ENCODE measurements around the gene GRK5. TPM values are rescaled to one million over a fixed set of nuclear protein-coding genes. Genes with fewer than 3 reads are reported as not detected.
"Not testable (repeated sequence)": the region's sequence is repeated elsewhere in the genome, so short reads cannot be mapped to it uniquely, and the experiment has no call there.

Gene GRK5
- total RNA-seq, 2 donors from 2014 or later: 11.1 to 16.2 TPM

DNA sequence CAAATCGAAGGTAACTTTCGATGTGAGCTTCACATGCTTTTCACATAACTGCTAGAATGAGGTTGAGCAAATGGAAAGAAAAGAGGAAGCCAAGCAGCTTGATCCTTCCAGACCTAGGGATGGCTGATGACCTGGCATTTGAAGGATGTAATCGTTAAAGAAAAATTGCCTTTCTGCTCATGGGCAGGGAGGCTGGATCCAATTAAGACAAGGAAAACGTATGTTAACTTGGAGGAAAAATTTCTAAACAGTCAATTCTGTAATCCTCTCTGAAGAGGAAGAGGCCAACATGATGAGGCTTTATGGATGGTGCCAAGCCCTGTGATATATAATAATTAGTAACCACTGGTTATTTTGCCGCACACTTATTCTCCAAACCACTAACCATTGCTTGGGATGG lies 12.5 kb downstream of the GRK5 start:
- peaks cover 8 to 13% of the 10 kb centered on the region in 2 donors for H3K4me1 Mint-ChIP-seq (ENCODE audit: low read depth in 2 of 2)
- ATAC-seq (no peak), DNase-seq (ENCODE audit: low spot score) (no peak)
- no peak overlapping the region for H3K4me3 Mint-ChIP-seq
- H3K36me3 Mint-ChIP-seq: no peaks in the 10 kb centered on the region
- no peak overlapping the region for H3K27ac Mint-ChIP-seq
- H3K9me3 Mint-ChIP-seq: no peaks in the 10 kb centered on the region
- H3K27me3 Mint-ChIP-seq: no peaks in the 10 kb centered on the region

DNA sequence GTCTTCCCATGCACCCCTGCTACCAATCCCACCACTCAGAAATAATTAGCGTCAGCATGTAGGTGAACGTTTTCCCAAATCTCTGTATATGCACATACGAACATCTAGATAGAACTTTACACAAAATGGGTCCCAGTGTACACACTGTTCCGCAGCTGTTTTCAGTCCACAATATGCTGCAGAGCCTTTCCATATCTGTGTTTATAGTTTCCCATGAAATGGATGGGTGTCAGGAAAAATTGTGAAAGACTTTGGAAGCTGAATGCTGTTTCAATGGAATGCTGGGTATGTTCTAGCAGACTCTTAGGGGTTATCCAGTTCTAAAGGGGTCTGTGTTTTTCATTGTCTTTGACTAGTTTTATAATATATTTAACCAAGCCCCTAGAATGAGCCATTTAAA lies 13.8 kb downstream of the GRK5 start:
- no peak for ATAC-seq
- H3K4me3 Mint-ChIP-seq: no peak overlapping the region
- no peaks in the 10 kb centered on the region for H3K36me3 Mint-ChIP-seq
- DNase-seq (ENCODE audit: low spot score): no peak
- peaks cover 8 to 12% of the 10 kb centered on the region in 2 donors for H3K4me1 Mint-ChIP-seq (ENCODE audit: low read depth in 2 of 2)
- no peaks in the 10 kb centered on the region for H3K9me3 Mint-ChIP-seq
- no peaks in the 10 kb centered on the region for H3K27me3 Mint-ChIP-seq
- no peak overlapping the region for H3K27ac Mint-ChIP-seq

DNA sequence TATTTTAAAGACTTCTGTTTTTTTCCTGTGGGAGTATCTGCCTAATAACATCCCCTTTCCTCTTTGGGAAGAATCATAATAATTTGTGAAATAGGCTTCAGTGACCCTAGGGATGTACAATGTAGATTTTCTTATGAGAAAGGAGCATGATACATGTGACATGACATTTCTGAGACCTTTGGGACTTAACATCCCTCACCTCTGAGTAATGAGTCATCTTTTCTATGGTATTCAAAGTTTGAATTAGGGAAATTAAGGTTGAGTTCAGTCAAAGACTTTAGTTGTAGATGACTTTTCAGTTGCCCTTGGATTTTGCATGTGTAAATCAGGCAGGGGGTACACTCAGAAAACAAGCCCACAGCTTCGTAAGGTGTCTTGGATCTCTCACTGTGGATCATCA lies 14.3 kb downstream of the GRK5 start:
- ATAC-seq (no peak), DNase-seq (ENCODE audit: low spot score) (no peak)
- Mint-ChIP-seq H3K4me3 (no peak overlapping the region), H3K27ac (no peak overlapping the region), H3K4me1 (ENCODE audit: low read depth in 2 of 2) (peaks cover 8 to 12% of the 10 kb centered on the region in 2 donors), H3K9me3 (no peaks in the 10 kb centered on the region), H3K27me3 (no peaks in the 10 kb centered on the region), H3K36me3 (no peaks in the 10 kb centered on the region)

DNA sequence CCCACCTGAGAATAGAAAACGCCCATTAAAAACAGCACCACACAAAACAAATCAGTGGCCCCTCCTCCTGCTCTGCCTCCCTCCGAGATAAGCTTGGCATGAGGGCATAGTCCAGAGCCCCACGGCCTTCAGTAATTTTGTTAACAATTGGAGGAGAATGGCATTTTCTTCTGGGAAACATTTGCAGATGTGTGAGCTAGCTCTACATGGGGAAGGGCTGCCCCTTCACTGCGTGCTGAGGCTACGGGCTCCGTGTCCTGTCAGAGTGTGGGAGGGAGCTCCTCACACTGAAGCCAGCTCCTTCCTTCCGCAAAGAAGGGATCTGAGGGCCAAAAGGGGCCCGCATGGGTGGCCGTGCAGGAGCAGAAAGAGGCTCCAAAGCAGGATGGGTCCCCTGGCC lies 15.2 kb downstream of the GRK5 start:
- no peak overlapping the region for H3K4me3 Mint-ChIP-seq
- no peak overlapping the region for H3K27ac Mint-ChIP-seq
- H3K4me1 Mint-ChIP-seq (ENCODE audit: low read depth in 2 of 2): peaks cover 8 to 12% of the 10 kb centered on the region in 2 donors
- H3K36me3 Mint-ChIP-seq: no peaks in the 10 kb centered on the region
- DNase-seq (ENCODE audit: low spot score) (no peak), ATAC-seq (no peak)
- H3K27me3 Mint-ChIP-seq: no peaks in the 10 kb centered on the region
- H3K9me3 Mint-ChIP-seq: no peaks in the 10 kb centered on the region

DNA sequence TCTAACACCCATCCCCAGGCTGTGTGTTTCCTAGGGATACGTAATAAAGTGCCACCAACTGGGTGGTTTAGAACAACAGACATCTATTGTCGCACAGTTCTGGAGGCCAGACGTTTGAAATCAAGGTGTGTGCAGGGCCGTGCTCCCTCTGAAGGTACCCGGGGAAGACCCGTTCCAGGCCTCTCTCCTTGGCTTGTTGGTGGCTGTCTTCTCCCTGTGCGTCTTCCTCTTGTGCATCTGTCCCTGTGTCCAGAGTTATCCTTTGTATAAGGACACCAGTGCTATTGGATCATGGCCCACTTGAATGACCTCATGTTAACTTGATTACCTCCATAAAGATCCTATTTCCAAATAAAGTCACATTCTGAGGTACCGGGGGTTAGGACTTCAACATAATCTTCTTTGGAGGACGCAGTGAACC lies 15.6 kb downstream of the GRK5 start:
- Mint-ChIP-seq H3K4me3 (no peak overlapping the region), H3K9me3 (no peaks in the 10 kb centered on the region), H3K27me3 (no peaks in the 10 kb centered on the region), H3K4me1 (ENCODE audit: low read depth in 2 of 2) (peaks cover 8 to 12% of the 10 kb centered on the region in 2 donors), H3K36me3 (no peaks in the 10 kb centered on the region), H3K27ac (no peak overlapping the region)
- DNase-seq (ENCODE audit: low spot score) (no peak), ATAC-seq (no peak)

DNA sequence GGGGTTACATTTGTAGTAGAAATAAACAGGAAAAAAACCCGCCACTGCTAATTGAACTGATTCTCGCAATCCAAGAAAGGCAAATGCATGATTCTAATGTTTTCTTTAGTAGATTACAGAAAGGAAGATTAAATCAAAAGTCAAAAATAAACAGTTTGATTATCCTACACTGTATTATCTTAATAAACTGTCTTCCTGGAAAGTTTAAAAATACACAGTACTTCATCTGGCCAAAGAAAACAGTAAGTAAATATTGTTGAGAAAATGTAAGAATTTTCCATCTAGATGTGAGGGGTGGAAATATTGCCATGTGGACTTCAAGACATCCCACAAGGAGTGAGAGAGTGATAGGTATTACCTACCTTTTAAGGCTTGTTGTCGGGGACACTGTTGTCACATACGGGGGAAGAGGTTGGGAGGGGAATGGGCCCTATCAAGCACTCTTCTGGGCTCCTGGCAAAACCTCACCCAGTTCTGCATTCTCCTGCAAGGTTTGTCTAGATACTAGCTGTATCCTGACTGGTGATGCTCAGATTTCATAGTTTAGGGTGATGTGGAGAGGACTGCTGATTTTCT lies 17.8 kb downstream of the GRK5 start:
- H3K4me3 Mint-ChIP-seq: no peak overlapping the region
- H3K27ac Mint-ChIP-seq: no peak overlapping the region
- ATAC-seq (no peak), DNase-seq (ENCODE audit: low spot score) (no peak)
- peaks cover 12 to 23% of the 10 kb centered on the region in 2 donors for H3K4me1 Mint-ChIP-seq (ENCODE audit: low read depth in 2 of 2)
- no peaks in the 10 kb centered on the region for H3K36me3 Mint-ChIP-seq
- H3K27me3 Mint-ChIP-seq: no peaks in the 10 kb centered on the region
- no peaks in the 10 kb centered on the region for H3K9me3 Mint-ChIP-seq

DNA sequence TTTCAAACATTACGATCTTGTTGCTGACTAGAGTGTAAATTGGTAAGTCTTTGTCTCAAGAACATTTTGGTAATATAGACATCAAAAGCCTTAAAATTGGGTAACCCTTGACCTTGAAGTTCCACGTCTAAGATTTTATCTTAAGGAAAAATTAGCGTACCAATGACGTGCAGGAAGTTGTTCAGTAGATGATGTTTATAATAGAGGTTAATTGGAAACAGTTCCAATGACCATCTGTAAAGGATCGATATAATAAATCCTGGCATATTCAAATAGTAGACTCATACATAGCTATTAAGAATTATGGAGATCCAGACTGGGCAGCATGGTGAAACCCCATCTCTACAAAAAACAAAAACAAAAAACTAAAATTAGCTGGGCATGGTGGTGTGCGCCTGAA lies 20.5 kb downstream of the GRK5 start:
- Mint-ChIP-seq H3K4me3 (no peak overlapping the region), H3K27me3 (no peaks in the 10 kb centered on the region), H3K36me3 (peaks cover 6% of the 10 kb centered on the region), H3K27ac (no peak overlapping the region), H3K4me1 (ENCODE audit: low read depth in 2 of 2) (peaks cover 19 to 29% of the 10 kb centered on the region in 2 donors), H3K9me3 (no peaks in the 10 kb centered on the region)
- DNase-seq (ENCODE audit: low spot score) (no peak), ATAC-seq (no peak)

DNA sequence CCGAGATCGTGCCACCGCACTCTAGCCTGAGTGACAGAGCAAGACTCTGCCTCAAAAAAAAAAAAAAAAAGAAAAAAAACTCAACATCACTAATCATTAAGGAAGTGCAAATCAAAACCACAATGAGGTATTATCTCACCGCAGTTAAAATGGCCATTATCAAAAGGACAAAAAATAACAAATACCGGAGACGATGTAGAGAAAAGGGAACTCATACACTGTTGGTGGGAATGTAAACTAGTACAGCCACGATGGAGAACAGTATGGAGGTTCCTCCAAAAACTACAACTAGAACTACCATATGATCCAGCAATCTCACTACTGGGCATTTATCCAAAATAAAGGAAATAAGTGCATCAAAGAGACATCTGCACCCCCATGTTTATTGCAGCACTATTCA lies 24.3 kb downstream of the GRK5 start:
- Mint-ChIP-seq H3K9me3 (no peaks in the 10 kb centered on the region), H3K4me3 (no peak overlapping the region), H3K27me3 (no peaks in the 10 kb centered on the region), H3K4me1 (ENCODE audit: low read depth in 2 of 2) (peaks cover 34 to 54% of the 10 kb centered on the region in 2 donors), H3K36me3 (peaks cover 6% of the 10 kb centered on the region), H3K27ac (peak overlapping the region in 1 of 2 donors; percentile 88)
- no peak for DNase-seq (ENCODE audit: low spot score)
- no peak for ATAC-seq

DNA sequence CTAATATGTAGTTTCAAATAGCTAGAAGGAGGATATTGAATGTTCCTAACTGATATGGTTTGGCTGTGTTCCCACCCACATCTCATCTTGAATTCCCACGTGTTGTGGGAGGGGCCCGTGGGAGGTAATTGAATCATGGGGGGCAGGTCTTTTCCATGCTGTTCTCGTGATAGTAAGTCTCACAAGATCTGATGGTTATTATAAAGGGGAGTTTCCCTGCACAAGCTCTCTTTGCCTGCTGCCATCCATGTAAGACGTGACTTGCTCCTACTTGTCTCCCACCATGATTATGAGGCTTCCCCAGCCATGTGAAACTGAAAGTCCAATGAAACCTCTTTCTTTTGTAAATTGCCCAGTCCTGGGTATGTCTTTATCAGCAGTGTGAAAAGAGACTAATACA lies 25.1 kb downstream of the GRK5 start:
- not testable (repeated sequence) for ATAC-seq

DNA sequence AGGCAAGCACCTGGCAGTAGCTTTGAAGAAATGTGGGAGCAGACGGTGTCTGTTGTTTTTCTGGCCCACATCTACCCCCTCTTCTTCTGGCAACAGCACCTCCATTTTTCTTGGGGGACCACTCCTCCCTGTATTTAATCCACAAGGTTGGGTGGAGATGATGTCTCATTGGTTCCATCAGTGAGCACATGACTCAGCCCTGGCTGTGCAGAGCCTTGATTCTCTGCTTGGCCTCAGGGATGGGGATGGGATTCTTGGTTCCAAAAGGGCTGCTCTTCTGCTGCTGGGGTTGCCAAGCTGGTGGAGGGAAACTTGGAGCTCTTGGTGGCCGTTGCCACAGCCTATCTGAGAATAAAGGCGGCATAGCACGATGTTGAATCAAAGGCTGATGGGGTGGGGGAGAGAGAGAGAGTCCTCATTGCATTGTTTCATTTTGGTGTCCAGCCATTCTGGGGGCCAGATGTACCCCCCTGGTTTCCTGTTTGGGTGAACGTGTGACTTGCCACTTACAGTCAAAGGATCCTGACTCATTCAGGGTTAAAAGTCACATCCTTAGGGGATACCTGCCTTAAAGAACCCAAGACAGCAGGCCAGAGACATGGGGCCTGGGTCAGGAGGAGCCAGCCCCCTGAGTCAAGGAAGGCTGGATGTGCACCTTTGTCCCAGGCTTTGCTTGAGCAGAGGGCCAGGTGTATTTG lies 25.9 kb downstream of the GRK5 start:
- DNase-seq (ENCODE audit: low spot score) (no peak), ATAC-seq (peak; percentile 77 to 84)
- H3K4me1 Mint-ChIP-seq (ENCODE audit: low read depth in 2 of 2): peaks cover 45 to 70% of the 10 kb centered on the region in 2 donors
- no peaks in the 10 kb centered on the region for H3K27me3 Mint-ChIP-seq
- H3K4me3 Mint-ChIP-seq: peak overlapping the region; percentile 83
- no peaks in the 10 kb centered on the region for H3K9me3 Mint-ChIP-seq
- H3K36me3 Mint-ChIP-seq: peaks cover 6% of the 10 kb centered on the region
- H3K27ac Mint-ChIP-seq: peak overlapping the region; percentile 78 to 88

More for the DNA sequence above, 25.1 kb downstream of the GRK5 start:
- DNase-seq (ENCODE audit: low spot score); H3K9me3 Mint-ChIP-seq; H3K27me3 Mint-ChIP-seq; H3K36me3 Mint-ChIP-seq: not testable (repeated sequence)
- Mint-ChIP-seq H3K27ac (peak overlapping the region; percentile 78 to 88), H3K4me3 (peak overlapping the region; percentile 83), H3K4me1 (ENCODE audit: low read depth in 2 of 2) (peaks cover 38 to 62% of the 10 kb centered on the region in 2 donors)

DNA sequence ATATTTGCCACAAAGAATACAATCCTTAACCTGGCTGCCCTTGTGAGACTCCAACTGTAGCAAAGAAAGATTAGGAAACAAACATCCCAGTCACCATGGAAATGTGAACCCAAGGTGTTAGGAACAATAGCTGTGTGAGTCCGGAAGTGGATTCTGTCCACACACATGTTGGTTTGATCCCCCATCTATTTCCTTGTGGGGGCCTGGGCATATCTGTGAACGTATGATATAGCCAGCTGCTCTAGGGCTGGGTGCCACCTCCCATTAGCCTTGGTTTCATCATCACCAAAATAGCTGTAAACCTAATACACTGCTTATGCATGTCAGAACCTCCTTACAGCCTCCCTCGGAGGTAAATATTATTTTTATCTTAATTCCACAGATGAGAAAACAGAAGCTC lies 26.4 kb downstream of the GRK5 start:
- DNase-seq (ENCODE audit: low spot score): no peak
- peaks cover 48 to 73% of the 10 kb centered on the region in 2 donors for H3K4me1 Mint-ChIP-seq (ENCODE audit: low read depth in 2 of 2)
- peaks cover 6% of the 10 kb centered on the region for H3K36me3 Mint-ChIP-seq
- H3K4me3 Mint-ChIP-seq: peak overlapping the region; percentile 83
- H3K27ac Mint-ChIP-seq: peak overlapping the region; percentile 78 to 88
- no peak for ATAC-seq
- H3K9me3 Mint-ChIP-seq: no peaks in the 10 kb centered on the region
- no peaks in the 10 kb centered on the region for H3K27me3 Mint-ChIP-seq

DNA sequence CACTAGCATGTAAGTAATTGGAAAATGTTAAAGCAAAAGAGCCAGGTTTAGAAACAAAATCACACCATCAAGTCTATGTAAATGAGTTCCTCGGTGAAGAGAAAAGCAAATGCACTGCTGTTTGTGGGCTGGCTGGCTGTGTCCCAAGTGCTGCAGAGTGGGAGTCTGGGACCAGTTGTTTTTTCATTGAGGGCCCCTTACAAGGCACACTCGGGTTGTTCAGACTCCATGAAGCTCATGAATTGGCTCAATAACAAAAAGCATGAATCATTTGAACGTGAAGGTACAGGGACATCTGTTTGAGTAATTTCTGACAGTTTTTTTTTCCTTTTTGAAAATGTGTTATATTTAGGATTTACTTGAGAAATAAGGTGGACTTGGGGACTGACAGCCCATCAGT lies 28.0 kb downstream of the GRK5 start:
- Mint-ChIP-seq H3K4me1 (ENCODE audit: low read depth in 2 of 2) (peaks cover 45 to 63% of the 10 kb centered on the region in 2 donors), H3K27me3 (no peaks in the 10 kb centered on the region), H3K4me3 (no peak overlapping the region), H3K36me3 (peaks cover 6% of the 10 kb centered on the region), H3K9me3 (no peaks in the 10 kb centered on the region), H3K27ac (peak overlapping the region in 1 of 2 donors; percentile 88)
- no peak for DNase-seq (ENCODE audit: low spot score)
- ATAC-seq: no peak

DNA sequence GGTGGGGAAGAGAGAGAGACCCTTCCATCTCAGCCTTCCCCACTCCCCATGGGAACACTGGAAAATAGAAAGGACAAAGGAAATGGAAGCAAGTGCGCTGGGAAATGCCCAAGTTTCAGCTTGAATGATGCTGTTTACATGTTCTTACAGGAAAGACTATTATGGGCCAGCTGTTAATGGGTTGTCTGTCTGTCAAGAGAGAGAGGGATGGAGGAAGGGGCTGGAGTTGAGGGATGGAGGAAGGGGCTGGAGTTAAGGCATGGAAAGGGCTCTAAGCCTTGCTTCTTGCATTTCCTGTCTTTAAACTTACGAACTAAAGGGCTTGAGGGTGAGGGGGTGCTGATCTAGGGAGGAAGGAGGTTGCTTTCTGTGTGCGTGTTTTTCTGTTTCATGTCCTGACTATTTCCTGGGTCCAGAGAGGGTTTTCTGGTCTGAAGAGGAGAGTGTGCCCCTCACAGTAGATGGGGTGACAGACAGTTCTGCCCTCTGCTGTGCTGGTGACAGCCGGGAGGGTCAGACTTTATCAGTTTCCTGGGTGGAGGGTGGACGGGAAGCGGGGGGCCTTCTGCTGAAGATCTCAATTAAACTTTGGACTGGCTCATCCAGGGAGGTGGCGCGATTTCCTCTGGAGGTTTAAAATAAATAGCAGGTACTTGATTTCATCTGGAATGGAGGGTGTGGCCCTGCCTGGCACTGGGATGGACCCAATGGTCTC lies 30.5 kb downstream of the GRK5 start:
- ATAC-seq (no peak), DNase-seq (ENCODE audit: low spot score) (no peak)
- peak overlapping the region; percentile 77 to 82 for H3K27ac Mint-ChIP-seq
- no peaks in the 10 kb centered on the region for H3K9me3 Mint-ChIP-seq
- no peaks in the 10 kb centered on the region for H3K36me3 Mint-ChIP-seq
- peak overlapping the region; percentile 50 for H3K4me3 Mint-ChIP-seq
- H3K4me1 Mint-ChIP-seq (ENCODE audit: low read depth in 2 of 2): peaks cover 38 to 54% of the 10 kb centered on the region in 2 donors
- H3K27me3 Mint-ChIP-seq: no peaks in the 10 kb centered on the region

DNA sequence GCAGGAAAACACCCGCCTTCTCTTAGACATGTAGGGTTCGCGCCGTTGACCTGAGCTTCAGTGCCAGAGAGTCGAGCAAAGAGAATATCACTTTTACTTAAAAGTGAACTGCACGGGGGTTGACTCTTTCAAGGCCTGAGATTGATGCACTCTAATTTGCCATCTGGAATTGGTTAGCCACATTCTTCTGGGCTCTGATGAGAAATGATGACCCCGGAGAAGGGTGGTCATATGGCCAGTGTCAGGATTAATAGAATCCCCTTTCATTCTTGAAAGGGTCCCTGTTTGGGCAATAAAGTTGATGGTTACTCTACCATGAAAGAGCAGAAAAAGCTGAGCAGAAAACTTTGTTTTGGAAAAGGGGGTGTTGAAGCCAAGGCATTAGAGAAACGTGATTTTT lies 31.2 kb downstream of the GRK5 start:
- no peaks in the 10 kb centered on the region for H3K27me3 Mint-ChIP-seq
- peaks cover 34 to 49% of the 10 kb centered on the region in 2 donors for H3K4me1 Mint-ChIP-seq (ENCODE audit: low read depth in 2 of 2)
- no peak overlapping the region for H3K4me3 Mint-ChIP-seq
- H3K9me3 Mint-ChIP-seq: no peaks in the 10 kb centered on the region
- peak overlapping the region; percentile 77 to 82 for H3K27ac Mint-ChIP-seq
- ATAC-seq (no peak), DNase-seq (ENCODE audit: low spot score) (no peak)
- no peaks in the 10 kb centered on the region for H3K36me3 Mint-ChIP-seq

Measured in natural killer cell treated with Interleukin-12 subunit alpha and Interleukin-12 subunit beta and Interleukin-15 and Interleukin-18, amount 100 ng/mL, for 72 hours (primary cell).